IMR-90 (cell line): ENCODE measurements around the gene PRSS38. TPM values are rescaled to one million over a fixed set of nuclear protein-coding genes. Genes with fewer than 3 reads are reported as not detected.

Source experiments
- ATAC-seq: fragments of 200-7000 bp; cut with Tn5 transposase; 2 replicates; pipeline ENCODE4 v1.9.1; 2020; ENCODE audit warnings: low read depth, mild to moderate bottlenecking, moderate library complexity
- BruUV-seq: library from RNA; stranded (reverse); fragments of 400-500 nt; replicated peaks from 2 replicates; lab custom pipeline; 2021; lab: Mats Ljungman, UMichigan
- CTCF ChIA-PET: fragments of 300-600 bp; formaldehyde crosslinking; extraction: SDS; loops from one replicate; lab custom pipeline; 2021; ENCODE audit warnings: antibody characterized with exemption; lab: Yijun Ruan, JAX
- POLR2A ChIA-PET: fragments of 300-600 bp; sonication (Branson Sonifier 250); formaldehyde crosslinking; loops from one replicate; lab custom pipeline; 2022; ENCODE audit warnings: antibody characterized with exemption; ENCODE audit not compliant: unreplicated experiment; lab: Charles Lee
- DNase-seq: peaks from one replicate; pipeline ENCODE4 v3.0.0; 2013
- H2AFZ ChIP-seq: replicated peaks from 2 replicates; pipeline ENCODE3; 2013; ENCODE audit warnings: low read length, mild to moderate bottlenecking; ENCODE audit not compliant: poor library complexity
- H2AK5ac ChIP-seq: 2 replicates; pipeline ENCODE4 v1.6.1; 2013; ENCODE audit warnings: low read depth, low read length, inconsistent platforms
- H2AK9ac ChIP-seq: replicated peaks from 2 replicates; pipeline ENCODE3; 2013; ENCODE audit warnings: mild to moderate bottlenecking, low read depth, low read length, moderate library complexity; ENCODE audit not compliant: poor library complexity
- H2BK120ac ChIP-seq: 2 replicates; pipeline ENCODE4 v1.6.1; 2013; ENCODE audit warnings: low read depth, low read length, inconsistent platforms
- H2BK15ac ChIP-seq: 3 replicates; pipeline ENCODE4 v1.6.1; 2013; ENCODE audit warnings: low read depth, low read length, inconsistent platforms
- H2BK20ac ChIP-seq: 2 replicates; pipeline ENCODE4 v1.6.1; 2013; ENCODE audit warnings: low read depth, mild to moderate bottlenecking, inconsistent platforms, low read length, moderate library complexity
- H2BK5ac ChIP-seq: 2 replicates; pipeline ENCODE4 v1.6.1; 2013; ENCODE audit warnings: mild to moderate bottlenecking, low read depth, low read length, inconsistent platforms; ENCODE audit not compliant: poor library complexity, severe bottlenecking
- H3K14ac ChIP-seq: replicated peaks from 2 replicates; pipeline ENCODE4 v1.6.1; 2013; ENCODE audit warnings: low read depth, low read length, inconsistent platforms
- H3K18ac ChIP-seq: 2 replicates; pipeline ENCODE4 v1.6.1; 2013; ENCODE audit warnings: low read depth, low read length, control low read depth
- H3K23ac ChIP-seq: 2 replicates; pipeline ENCODE4 v1.6.1; 2013; ENCODE audit warnings: low read depth, low read length, inconsistent platforms
- H3K27ac ChIP-seq: 2 replicates; pipeline ENCODE4 v1.5.1; 2013; ENCODE audit warnings: mild to moderate bottlenecking, control low read depth, low read length; ENCODE audit not compliant: insufficient read depth
- H3K27me3 ChIP-seq: 2 replicates; pipeline ENCODE4 v1.6.1; 2013; ENCODE audit warnings: low read length; ENCODE audit not compliant: control insufficient read depth, insufficient read depth
- H3K36me3 ChIP-seq: 2 replicates; pipeline ENCODE4 v1.6.1; 2013; ENCODE audit warnings: low read length, mixed read lengths; ENCODE audit not compliant: control insufficient read depth, insufficient read depth
- H3K4ac ChIP-seq: 2 replicates; pipeline ENCODE4 v1.6.1; 2013; ENCODE audit warnings: low read depth, low read length, inconsistent platforms
- H3K4me1 ChIP-seq: 2 replicates; pipeline ENCODE4 v1.6.1; 2013; ENCODE audit warnings: low read length, mixed read lengths; ENCODE audit not compliant: control insufficient read depth, insufficient read depth
- H3K4me2 ChIP-seq: 2 replicates; pipeline ENCODE4 v1.6.1; 2013; ENCODE audit warnings: low read depth, mild to moderate bottlenecking, control low read depth, low read length, moderate library complexity
- H3K4me3 ChIP-seq: 2 replicates; pipeline ENCODE4 v1.5.1; 2013; ENCODE audit warnings: low read depth, mild to moderate bottlenecking, control low read depth, low read length, moderate library complexity; ENCODE audit not compliant: insufficient read depth
- H3K56ac ChIP-seq: 2 replicates; pipeline ENCODE4 v1.6.1; 2013; ENCODE audit warnings: low read length, inconsistent platforms; ENCODE audit not compliant: insufficient read depth; ENCODE audit errors: extremely low read depth
- H3K79me1 ChIP-seq, 2 experiments: 2 replicates each; pipeline ENCODE4 v1.6.1; 2013; ENCODE audit warnings: low read length in 2 of 2, inconsistent platforms in 1 of 2, low read depth in 1 of 2
- H3K9ac ChIP-seq: 2 replicates; pipeline ENCODE4 v1.6.1; 2013; ENCODE audit warnings: low read depth, low read length, control low read depth
- H3K9me1 ChIP-seq: 2 replicates; pipeline ENCODE4 v1.6.1; 2013; ENCODE audit warnings: low read length, inconsistent platforms; ENCODE audit not compliant: insufficient read depth
- H3K9me3 ChIP-seq: 2 replicates; pipeline ENCODE4 v1.6.1; 2013; ENCODE audit warnings: low read length; ENCODE audit not compliant: control insufficient read depth, insufficient read depth
- H4K20me1 ChIP-seq: 2 replicates; pipeline ENCODE4 v1.6.1; 2013; ENCODE audit warnings: low read length, inconsistent platforms; ENCODE audit not compliant: insufficient read depth
- H4K5ac ChIP-seq: 2 replicates; pipeline ENCODE4 v1.6.1; 2013; ENCODE audit warnings: mild to moderate bottlenecking, low read depth, low read length, control low read depth
- H4K8ac ChIP-seq, 2 experiments: 2 replicates each; pipeline ENCODE4 v1.6.1; 2013; ENCODE audit warnings: low read depth in 2 of 2, low read length in 2 of 2, control low read depth in 1 of 2, inconsistent platforms in 1 of 2
- H4K91ac ChIP-seq: 2 replicates; pipeline ENCODE4 v1.6.1; 2013; ENCODE audit warnings: low read depth, low read length, inconsistent platforms; ENCODE audit not compliant: insufficient read depth
- BHLHE40 ChIP-seq: fragments of 150-350 bp; IDR thresholded peaks from 2 replicates; pipeline ENCODE4 v1.6.1; 2016; ENCODE audit warnings: mild to moderate bottlenecking, low read depth, low read length
- CEBPB ChIP-seq: IDR thresholded peaks from 2 replicates; pipeline ENCODE4 v1.6.1; 2012; ENCODE audit warnings: low read depth, low read length, improper control_type of control experiment
- FOS ChIP-seq: fragments of 150-350 bp; IDR thresholded peaks from 2 replicates; pipeline ENCODE4 v1.6.1; 2016; ENCODE audit warnings: low read depth, low read length
- MAFK ChIP-seq: IDR thresholded peaks from 2 replicates; pipeline ENCODE4 v1.6.1; 2012; ENCODE audit warnings: low read depth, low read length, improper control_type of control experiment
- MAZ ChIP-seq: IDR thresholded peaks from 2 replicates; pipeline ENCODE4 v1.6.1; 2012; ENCODE audit warnings: low read depth, mild to moderate bottlenecking, low read length, improper control_type of control experiment, moderate library complexity, borderline replicate concordance
- MXI1 ChIP-seq: IDR thresholded peaks from 2 replicates; pipeline ENCODE4 v1.6.1; 2012; ENCODE audit warnings: low read depth, mild to moderate bottlenecking, low read length, moderate library complexity, borderline replicate concordance
- POLR2A ChIP-seq: IDR thresholded peaks from 2 replicates; pipeline ENCODE4 v1.6.1; 2012; ENCODE audit warnings: mild to moderate bottlenecking, low read depth, low read length
- RAD21 ChIP-seq: IDR thresholded peaks from 2 replicates; pipeline ENCODE4 v1.6.1; 2012; ENCODE audit warnings: low read length, improper control_type of control experiment
- RCOR1 ChIP-seq: IDR thresholded peaks from 2 replicates; pipeline ENCODE4 v1.6.1; 2012; ENCODE audit warnings: mild to moderate bottlenecking, low read length, improper control_type of control experiment; ENCODE audit not compliant: insufficient replicate concordance
- RFX5 ChIP-seq: IDR thresholded peaks from 2 replicates; pipeline ENCODE4 v1.8.0; 2012; ENCODE audit warnings: low read depth, mild to moderate bottlenecking, low read length, moderate library complexity
- SMC3 ChIP-seq: fragments of 150-350 bp; IDR thresholded peaks from 2 replicates; pipeline ENCODE4 v1.6.1; 2016; ENCODE audit warnings: low read depth, mild to moderate bottlenecking, antibody characterized with exemption, low read length, moderate library complexity
- WGBS, 2 experiments: methylation state at CpG; one replicate each; pipeline versions ENCODE4 v1.1.5 to v1.1.7; 2013; ENCODE audit warnings: missing lambda C conversion rate in 2 of 2; ENCODE audit not compliant: insufficient read length in 1 of 2; ENCODE audit errors: extremely low coverage in 2 of 2; 5-methylcytosine and 5-hydroxymethylcytosine counted together
- dilution Hi-C: fragments of 300-500 bp; cut with HindIII; formaldehyde crosslinking; loops from one replicate; pipeline ENCODE4 v1.14.3; 2018; ENCODE audit warnings: low sequenced_read_pairs; ENCODE audit not compliant: unreplicated experiment
- in situ Hi-C: fragments of 300-500 bp; cut with MboI; formaldehyde crosslinking; loops from 3 replicates; pipeline ENCODE4 v1.14.3; 2019; ENCODE audit warnings: low sequenced_read_pairs, inconsistent platforms, mixed read lengths
- intact Hi-C: fragments of 100-400 bp; cut with micrococcal nuclease; formaldehyde crosslinking; loops from 2 replicates; pipeline ENCODE4 v1.10.0; 2022
- polyA plus RNA-seq, 3 experiments: library from polyadenylated mRNA; depleted of rRNA; stranded (reverse); fragments of >200 nt; gene quantifications; 2 replicates each; pipeline ENCODE4 v1.2.3, GENCODE V29; 2012; ENCODE audit warnings: low replicate concordance in 1 of 3
- total RNA-seq: library from RNA; depleted of rRNA; stranded (reverse); fragments of >200 nt; gene quantifications from 2 replicates; pipeline ENCODE4 v1.2.3, GENCODE V29; 2012
- TF ChIP-seq, protein P1 (sequence below): fragments of 150-350 bp; IDR thresholded peaks from 2 replicates; pipeline ENCODE4 v1.6.1; 2016; ENCODE audit warnings: low read depth, mild to moderate bottlenecking, low read length, moderate library complexity, borderline replicate concordance
- TF ChIP-seq, protein P2 (sequence below): fragments of 150-350 bp; IDR thresholded peaks from 2 replicates; pipeline ENCODE4 v1.6.1; 2017; ENCODE audit warnings: mild to moderate bottlenecking, antibody characterized with exemption, low read length, low read depth
- TF ChIP-seq, protein P3 (sequence below): conservative IDR thresholded peaks from 2 replicates; pipeline ENCODE4 v1.5.1; 2012; ENCODE audit warnings: mild to moderate bottlenecking, low read depth, low read length, improper control_type of control experiment

The PRSS38 gene
- total and polyA plus RNA-seq, 2 of the 4 experiments (the other 2 are of a cell fraction): not detected

DNA sequence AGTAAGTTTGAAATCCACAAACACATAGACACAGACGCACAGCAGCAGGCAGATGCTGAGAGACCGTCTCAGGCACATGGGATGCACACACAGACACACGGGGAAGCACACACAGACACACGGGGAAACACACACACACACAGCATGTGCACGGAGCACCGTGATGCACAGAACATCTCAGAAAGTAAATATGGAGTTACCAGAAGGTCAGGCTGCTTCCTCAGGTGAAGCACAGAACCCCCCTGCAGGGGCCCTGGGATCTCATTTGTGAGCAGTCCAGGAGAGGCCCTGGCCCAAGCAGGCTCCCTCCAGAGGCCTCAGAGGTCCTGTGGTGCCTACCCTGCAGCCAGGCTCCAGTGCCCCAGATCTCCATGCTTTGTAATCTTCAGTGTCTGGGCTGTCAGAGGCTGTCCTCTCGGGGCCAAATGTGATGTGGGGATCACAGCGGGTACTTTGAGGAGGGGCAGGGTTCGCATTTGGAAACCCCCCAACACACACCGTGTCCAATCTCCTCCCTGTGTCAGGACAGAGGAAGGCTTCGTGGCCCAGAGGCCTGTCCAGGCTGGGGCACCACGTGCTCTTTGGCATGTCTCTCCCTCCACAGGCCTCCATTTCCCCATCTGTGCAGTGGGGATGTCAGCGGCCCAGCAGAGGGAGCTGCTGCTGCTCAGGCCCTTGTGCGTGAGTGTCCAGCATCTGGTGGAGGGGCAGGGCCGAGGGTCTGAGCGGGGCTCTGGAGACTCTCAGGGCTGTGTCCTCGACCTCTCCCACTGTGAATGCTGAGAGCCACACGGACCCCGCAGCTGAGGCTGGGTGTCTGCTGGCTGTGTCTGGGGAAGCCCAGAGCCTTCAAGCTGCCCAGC is 23.0 kb upstream of the PRSS38 start:
- peaks cover 17% of the 10 kb centered on the region for H3K4me1 ChIP-seq
- H2AK9ac ChIP-seq: peak overlapping the region; percentile 61
- peak overlapping the region; percentile 47; the same call in 1 of the 2 replicates for H4K91ac ChIP-seq
- H2BK120ac ChIP-seq: peak overlapping the region; percentile 84; the same call in 1 of the 2 replicates
- no peak overlapping the region for H3K9ac ChIP-seq
- in situ Hi-C loops (no loop called here), dilution Hi-C loops (no loop called here), intact Hi-C loops (no loop called here)
- H3K56ac ChIP-seq: no peak overlapping the region
- no peak overlapping the region; the same call in 1 of the 2 replicates for H3K18ac ChIP-seq
- H2BK15ac ChIP-seq: no peak overlapping the region; the same call in 2 of the 3 replicates
- no peak for DNase-seq
- ChIA-PET POLR2A (no interaction called here), CTCF (no interaction called here)
- no peak overlapping the region for H2AFZ ChIP-seq
- peak overlapping the region; percentile 70 for H2AK5ac ChIP-seq
- H3K36me3 ChIP-seq: no peaks in the 10 kb centered on the region
- H2BK5ac ChIP-seq: no peak overlapping the region
- ATAC-seq: no peak
- H3K79me1 ChIP-seq: no peaks in the 10 kb centered on the region
- H3K9me1 ChIP-seq: peaks cover 12% of the 10 kb centered on the region; the same call in 1 of the 2 replicates
- peak overlapping the region; percentile 81 for H3K4ac ChIP-seq
- no peaks in the 10 kb centered on the region for H4K20me1 ChIP-seq
- no TSS peak for BruUV-seq
- H3K27ac ChIP-seq: no peak overlapping the region
- H4K5ac ChIP-seq: no peak overlapping the region; the same call in 1 of the 2 replicates
- H3K4me3 ChIP-seq: no peak overlapping the region
- no peak overlapping the region for H3K23ac ChIP-seq
- H4K8ac ChIP-seq: no peak overlapping the region
- 90% methylated on average over 2 of the region's 19 CpGs; no CpG with 5 or more reads in 1 of the 2 experiments for WGBS, 2 experiments
- no peak overlapping the region for H2BK20ac ChIP-seq
- no peak overlapping the region for H3K14ac ChIP-seq
- no peaks in the 10 kb centered on the region for H3K9me3 ChIP-seq
- H3K4me2 ChIP-seq: no peak overlapping the region
- H3K27me3 ChIP-seq: no peaks in the 10 kb centered on the region
- TF ChIP-seq FOS: no peak
- no peak for TF ChIP-seq POLR2A
- TF ChIP-seq MXI1: no peak
- TF ChIP-seq, protein P1, sequence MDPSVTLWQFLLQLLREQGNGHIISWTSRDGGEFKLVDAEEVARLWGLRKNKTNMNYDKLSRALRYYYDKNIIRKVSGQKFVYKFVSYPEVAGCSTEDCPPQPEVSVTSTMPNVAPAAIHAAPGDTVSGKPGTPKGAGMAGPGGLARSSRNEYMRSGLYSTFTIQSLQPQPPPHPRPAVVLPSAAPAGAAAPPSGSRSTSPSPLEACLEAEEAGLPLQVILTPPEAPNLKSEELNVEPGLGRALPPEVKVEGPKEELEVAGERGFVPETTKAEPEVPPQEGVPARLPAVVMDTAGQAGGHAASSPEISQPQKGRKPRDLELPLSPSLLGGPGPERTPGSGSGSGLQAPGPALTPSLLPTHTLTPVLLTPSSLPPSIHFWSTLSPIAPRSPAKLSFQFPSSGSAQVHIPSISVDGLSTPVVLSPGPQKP: no peak
- no peak for TF ChIP-seq RFX5
- TF ChIP-seq SMC3: no peak
- TF ChIP-seq, protein P2, sequence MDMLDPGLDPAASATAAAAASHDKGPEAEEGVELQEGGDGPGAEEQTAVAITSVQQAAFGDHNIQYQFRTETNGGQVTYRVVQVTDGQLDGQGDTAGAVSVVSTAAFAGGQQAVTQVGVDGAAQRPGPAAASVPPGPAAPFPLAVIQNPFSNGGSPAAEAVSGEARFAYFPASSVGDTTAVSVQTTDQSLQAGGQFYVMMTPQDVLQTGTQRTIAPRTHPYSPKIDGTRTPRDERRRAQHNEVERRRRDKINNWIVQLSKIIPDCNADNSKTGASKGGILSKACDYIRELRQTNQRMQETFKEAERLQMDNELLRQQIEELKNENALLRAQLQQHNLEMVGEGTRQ: no peak
- no peak for TF ChIP-seq RCOR1
- TF ChIP-seq, protein P3, sequence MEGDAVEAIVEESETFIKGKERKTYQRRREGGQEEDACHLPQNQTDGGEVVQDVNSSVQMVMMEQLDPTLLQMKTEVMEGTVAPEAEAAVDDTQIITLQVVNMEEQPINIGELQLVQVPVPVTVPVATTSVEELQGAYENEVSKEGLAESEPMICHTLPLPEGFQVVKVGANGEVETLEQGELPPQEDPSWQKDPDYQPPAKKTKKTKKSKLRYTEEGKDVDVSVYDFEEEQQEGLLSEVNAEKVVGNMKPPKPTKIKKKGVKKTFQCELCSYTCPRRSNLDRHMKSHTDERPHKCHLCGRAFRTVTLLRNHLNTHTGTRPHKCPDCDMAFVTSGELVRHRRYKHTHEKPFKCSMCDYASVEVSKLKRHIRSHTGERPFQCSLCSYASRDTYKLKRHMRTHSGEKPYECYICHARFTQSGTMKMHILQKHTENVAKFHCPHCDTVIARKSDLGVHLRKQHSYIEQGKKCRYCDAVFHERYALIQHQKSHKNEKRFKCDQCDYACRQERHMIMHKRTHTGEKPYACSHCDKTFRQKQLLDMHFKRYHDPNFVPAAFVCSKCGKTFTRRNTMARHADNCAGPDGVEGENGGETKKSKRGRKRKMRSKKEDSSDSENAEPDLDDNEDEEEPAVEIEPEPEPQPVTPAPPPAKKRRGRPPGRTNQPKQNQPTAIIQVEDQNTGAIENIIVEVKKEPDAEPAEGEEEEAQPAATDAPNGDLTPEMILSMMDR: no peak
- TF ChIP-seq CEBPB: no peak
- no peak for TF ChIP-seq BHLHE40
- TF ChIP-seq MAFK: no peak
- TF ChIP-seq RAD21: no peak
- no peak for TF ChIP-seq MAZ
